Spleen (tissue), 11 donors: ENCODE results near the gene PAX7. TPM values are rescaled to one million over a fixed set of nuclear protein-coding genes. Genes with fewer than 3 reads are reported as not detected.
A peak's percentile ranks its signal among the peaks of the same experiment; 100 is the strongest.

Source experiments
- DNase-seq: peaks from one replicate; pipeline ENCODE4 v3.0.0-alpha.2; 2020
- H3K27ac ChIP-seq, 8 donors: fragments of 200-600 bp; sonication (generic) in 7 of 8; 1 replicate in 4 of 8; 2 replicates in 4 of 8; pipeline versions ENCODE4 v1.5.0 to v1.8.0; 2016 to 2021; ENCODE audit warnings: inconsistent platforms in 4 of 8, mild to moderate bottlenecking in 4 of 8, moderate library complexity in 1 of 8
- H3K27me3 ChIP-seq, 7 donors: fragments of 200-600 bp; sonication (generic) in 6 of 7; replicated peaks in 1 of 7; 1 replicate in 4 of 7; 2 replicates in 3 of 7; pipeline versions ENCODE4 v1.5.0 to v1.8.0; 2016 to 2021; ENCODE audit warnings: inconsistent platforms in 3 of 7, mild to moderate bottlenecking in 1 of 7
- H3K36me3 ChIP-seq, 6 donors: fragments of 200-600 bp; sonication (generic) in 5 of 6; 1 replicate in 4 of 6; 2 replicates in 2 of 6; pipeline versions ENCODE4 v1.5.0 to v1.8.0; 2016 to 2021; ENCODE audit warnings: inconsistent platforms in 2 of 6
- H3K4me1 ChIP-seq, 6 donors: fragments of 200-600 bp; sonication (generic) in 5 of 6; 1 replicate in 3 of 6; 2 replicates in 3 of 6; pipeline versions ENCODE4 v1.5.0 to v1.8.0; 2016 to 2021; ENCODE audit warnings: inconsistent platforms in 3 of 6
- H3K4me3 ChIP-seq, 8 donors: fragments of 200-600 bp; sonication (generic) in 7 of 8; 1 replicate in 4 of 8; 2 replicates in 4 of 8; pipeline versions ENCODE4 v1.5.0 to v1.8.0; 2016 to 2021; ENCODE audit warnings: inconsistent platforms in 4 of 8, mild to moderate bottlenecking in 4 of 8, moderate library complexity in 2 of 8
- H3K9me3 ChIP-seq, 8 donors: fragments of 200-600 bp; sonication (generic) in 7 of 8; 1 replicate in 4 of 8; 2 replicates in 4 of 8; pipeline versions ENCODE4 v1.5.0 to v1.8.0; 2016 to 2021; ENCODE audit warnings: inconsistent platforms in 4 of 8
- CTCF ChIP-seq, 11 experiments: fragments of 200-600 bp in 7 of 11; fragments of 450-650 bp in 4 of 11; sonication (generic) in 4 of 11; IDR thresholded peaks in 8 of 11; conservative IDR thresholded peaks in 3 of 11; 1 replicate in 7 of 11; 2 replicates in 4 of 11; pipeline versions ENCODE4 v1.4.0 to v1.8.0; 2016 to 2021; ENCODE audit warnings: antibody characterized with exemption in 11 of 11, inconsistent platforms in 4 of 11, mild to moderate bottlenecking in 1 of 11
- POLR2A ChIP-seq, 3 donors: fragments of 450-650 bp; IDR thresholded peaks; one replicate each; pipeline ENCODE4 v1.5.1; 2017; ENCODE audit warnings: antibody characterized with exemption in 3 of 3, mild to moderate bottlenecking in 1 of 3
- POLR2AphosphoS5 ChIP-seq, 3 donors: sonication (generic); formaldehyde crosslinking; IDR thresholded peaks; one replicate each; pipeline ENCODE4 v1.5.1; 2017; ENCODE audit warnings: antibody characterized with exemption in 3 of 3
- WGBS, 5 donors: extraction: QIAGEN DNeasy Blood & Tissue Kit in 3 of 5; methylation state at CpG; one replicate each; pipeline versions ENCODE4 v1.1.5 to v1.1.7; 2013 to 2018; 5-methylcytosine and 5-hydroxymethylcytosine counted together
- intact Hi-C: fragments of 100-400 bp; cut with DNase I; formaldehyde crosslinking; loops from one replicate; pipeline ENCODE4 v1.15.0; 2023; ENCODE audit warnings: low total_unique reads
- polyA plus RNA-seq, 3 donors: library from polyadenylated mRNA; stranded (reverse); fragments of 200-250 nt; gene quantifications; one replicate each; pipeline ENCODE4 v1.2.1, GENCODE V29; 2013
- total RNA-seq, 7 donors: library from RNA; depleted of rRNA in 3 of 7; stranded (reverse); fragments of >200 nt in 3 of 7; fragmentation: NEBNext Ultra II Directional in 4 of 7; extraction: Animal tissue kit (Norgen Biotek cat#: 25700) in 4 of 7; gene quantifications; one replicate each; pipeline versions ENCODE4 v1.1.0 to v1.2.1, GENCODE V29; 2016 to 2021
- donor health status: healthy with polysubstance abuse.
- donor health status: DM: no; HTN: no; CAD: no; lungs with moderate emphysema.
- donor health status: DM: no; HTN: no; CAD: no.
- donor health status: Bipolar disorder and iron deficiency.
- donor health status: healthy.
- donor health status: DM: no; HTN: no; CAD: no.
- donor health status: DM: yes; HTN: yes; CAD: no.

PAX7 gene
- total and polyA plus RNA-seq, 10 donors = not detected

- H3K27me3 ChIP-seq = peaks cover 0 to 93% (median 7%) of the 10 kb centered on the region in 7 donors
- DNase-seq = no peak
- H3K4me1 ChIP-seq = no peaks in the 10 kb centered on the region
- intact Hi-C loops = no loop called here
- H3K36me3 ChIP-seq = no peaks in the 10 kb centered on the region
- no peaks in the 10 kb centered on the region for H3K9me3 ChIP-seq
- 39 to 55% (median 51%) methylated on average over 5 of the region's 5 CpGs for WGBS, 5 donors
- no peak overlapping the region for H3K4me3 ChIP-seq
- H3K27ac ChIP-seq = no peak overlapping the region
- TF ChIP-seq CTCF (IDR thresholded peaks at IDR 0.05 in 8 of 11, conservative IDR thresholded peaks at IDR 0.05 in 3 of 11) = no peak
- no peak for TF ChIP-seq POLR2AphosphoS5 (IDR thresholded peaks at IDR 0.05)
- TF ChIP-seq POLR2A (IDR thresholded peaks at IDR 0.05) = no peak
Observed at GRCh38 chr1:18673976-18674375, 43.3 kb downstream of the PAX7 start.

GRCh38 chr1:18676332-18676781, 45.7 kb downstream of the PAX7 start:
- intact Hi-C loops = no loop called here
- no peak overlapping the region for H3K4me3 ChIP-seq
- H3K27ac ChIP-seq = no peak overlapping the region
- no peak for TF ChIP-seq CTCF (IDR thresholded peaks at IDR 0.05 in 8 of 11, conservative IDR thresholded peaks at IDR 0.05 in 3 of 11)
- no peak for TF ChIP-seq POLR2A (IDR thresholded peaks at IDR 0.05)
- TF ChIP-seq POLR2AphosphoS5 (IDR thresholded peaks at IDR 0.05) = no peak
- H3K4me1 ChIP-seq = no peaks in the 10 kb centered on the region
- H3K9me3 ChIP-seq = no peaks in the 10 kb centered on the region
- H3K36me3 ChIP-seq = no peaks in the 10 kb centered on the region
- H3K27me3 ChIP-seq = peaks cover 0 to 77% (median 7%) of the 10 kb centered on the region in 7 donors
- DNase-seq = no peak
- 10 to 20% (median 13%) methylated on average over 6 of the region's 6 CpGs for WGBS, 5 donors

GRCh38 chr1:18681423-18681835, 50.8 kb downstream of the PAX7 start:
- H3K4me3 ChIP-seq = no peak overlapping the region
- no peaks in the 10 kb centered on the region for H3K4me1 ChIP-seq
- peaks cover 0 to 72% (median 4%) of the 10 kb centered on the region in 7 donors for H3K27me3 ChIP-seq
- no peak overlapping the region for H3K27ac ChIP-seq
- no peaks in the 10 kb centered on the region for H3K36me3 ChIP-seq
- DNase-seq = no peak
- TF ChIP-seq CTCF (IDR thresholded peaks at IDR 0.05 in 8 of 11, conservative IDR thresholded peaks at IDR 0.05 in 3 of 11) (peak in 9 of 11 experiments; percentile 15 to 68 (median 43)), POLR2A (IDR thresholded peaks at IDR 0.05) (no peak), POLR2AphosphoS5 (IDR thresholded peaks at IDR 0.05) (no peak)
- H3K9me3 ChIP-seq = no peaks in the 10 kb centered on the region
- 60 to 74% (median 72%) methylated on average over 4 of the region's 4 CpGs for WGBS, 5 donors
- intact Hi-C loops = no loop called here

- Histone ChIP-seq H3K4me1 (no peaks in the 10 kb centered on the region), H3K9me3 (no peaks in the 10 kb centered on the region), H3K36me3 (no peaks in the 10 kb centered on the region), H3K27me3 (peaks cover 0 to 69% (median 0%) of the 10 kb centered on the region in 7 donors), H3K27ac (no peak overlapping the region), H3K4me3 (no peak overlapping the region)
- DNase-seq = no peak
- TF ChIP-seq CTCF (IDR thresholded peaks at IDR 0.05 in 8 of 11, conservative IDR thresholded peaks at IDR 0.05 in 3 of 11) (no peak), POLR2AphosphoS5 (IDR thresholded peaks at IDR 0.05) (no peak), POLR2A (IDR thresholded peaks at IDR 0.05) (no peak)
- WGBS, 5 donors = 56 to 82% (median 69%) methylated on average over 2 to 3 of the region's 3 CpGs
- intact Hi-C loops = no loop called here
Observed at GRCh38 chr1:18682375-18682774, 51.7 kb downstream of the PAX7 start.
